ENCODE data around the gene INSM1.

GRCh38 chr20:20318365-20319161, 49.3 kb upstream of the INSM1 start:
- TF ChIP-seq ZNF24 (IDR thresholded peaks at IDR 0.05) (no peak), EP300 (IDR thresholded peaks at IDR 0.05; ENCODE audit: borderline replicate concordance in 1 of 2, control insufficient read depth in 1 of 2, low read depth in 2 of 2, low read length in 2 of 2) (no peak), SP1 (IDR thresholded peaks at IDR 0.05; ENCODE audit: low read depth, low read length) (no peak), CTCF (IDR thresholded peaks at IDR 0.05 in 2 of 3, conservative IDR thresholded peaks at IDR 0.05 in 1 of 3; ENCODE audit: control insufficient read depth in 2 of 3, extremely low read depth in 1 of 3, insufficient read depth in 1 of 3, low read depth in 3 of 3, low read length in 3 of 3) (no peak), POLR2A (IDR thresholded peaks at IDR 0.05; ENCODE audit: low read depth, low read length) (no peak), CBFB (IDR thresholded peaks at IDR 0.05; ENCODE audit: low read depth) (no peak), MTA2 (IDR thresholded peaks at IDR 0.05; ENCODE audit: low read depth) (no peak), BACH1 (IDR thresholded peaks at IDR 0.05; ENCODE audit: borderline replicate concordance) (no peak), BRCA1 (IDR thresholded peaks at IDR 0.05; ENCODE audit: low read depth, low read length) (no peak), NFIC (IDR thresholded peaks at IDR 0.05; ENCODE audit: low read depth, low read length) (no peak), FOXM1 (IDR thresholded peaks at IDR 0.05; ENCODE audit: low read depth, low read length) (no peak), ATF3 (IDR thresholded peaks at IDR 0.05; ENCODE audit: borderline replicate concordance, extremely low read depth, low read depth, low read length) (no peak), POLR2AphosphoS2 (IDR thresholded peaks at IDR 0.05; ENCODE audit: low read depth, low read length) (no peak)
- TF ChIP-seq, protein P1, sequence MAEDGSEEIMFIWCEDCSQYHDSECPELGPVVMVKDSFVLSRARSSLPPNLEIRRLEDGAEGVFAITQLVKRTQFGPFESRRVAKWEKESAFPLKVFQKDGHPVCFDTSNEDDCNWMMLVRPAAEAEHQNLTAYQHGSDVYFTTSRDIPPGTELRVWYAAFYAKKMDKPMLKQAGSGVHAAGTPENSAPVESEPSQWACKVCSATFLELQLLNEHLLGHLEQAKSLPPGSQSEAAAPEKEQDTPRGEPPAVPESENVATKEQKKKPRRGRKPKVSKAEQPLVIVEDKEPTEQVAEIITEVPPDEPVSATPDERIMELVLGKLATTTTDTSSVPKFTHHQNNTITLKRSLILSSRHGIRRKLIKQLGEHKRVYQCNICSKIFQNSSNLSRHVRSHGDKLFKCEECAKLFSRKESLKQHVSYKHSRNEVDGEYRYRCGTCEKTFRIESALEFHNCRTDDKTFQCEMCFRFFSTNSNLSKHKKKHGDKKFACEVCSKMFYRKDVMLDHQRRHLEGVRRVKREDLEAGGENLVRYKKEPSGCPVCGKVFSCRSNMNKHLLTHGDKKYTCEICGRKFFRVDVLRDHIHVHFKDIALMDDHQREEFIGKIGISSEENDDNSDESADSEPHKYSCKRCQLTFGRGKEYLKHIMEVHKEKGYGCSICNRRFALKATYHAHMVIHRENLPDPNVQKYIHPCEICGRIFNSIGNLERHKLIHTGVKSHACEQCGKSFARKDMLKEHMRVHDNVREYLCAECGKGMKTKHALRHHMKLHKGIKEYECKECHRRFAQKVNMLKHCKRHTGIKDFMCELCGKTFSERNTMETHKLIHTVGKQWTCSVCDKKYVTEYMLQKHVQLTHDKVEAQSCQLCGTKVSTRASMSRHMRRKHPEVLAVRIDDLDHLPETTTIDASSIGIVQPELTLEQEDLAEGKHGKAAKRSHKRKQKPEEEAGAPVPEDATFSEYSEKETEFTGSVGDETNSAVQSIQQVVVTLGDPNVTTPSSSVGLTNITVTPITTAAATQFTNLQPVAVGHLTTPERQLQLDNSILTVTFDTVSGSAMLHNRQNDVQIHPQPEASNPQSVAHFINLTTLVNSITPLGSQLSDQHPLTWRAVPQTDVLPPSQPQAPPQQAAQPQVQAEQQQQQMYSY (CRISPR knock-in tag; IDR thresholded peaks at IDR 0.05), result no peak

Data from GM12878 (cell line).